Natural killer cell (primary cell): ENCODE data around the gene AP1G2. TPM values are rescaled to one million over a fixed set of nuclear protein-coding genes. Genes with fewer than 3 reads are reported as not detected.
"Not testable (repeated sequence)": the region's sequence is repeated elsewhere in the genome, so short reads cannot be mapped to it uniquely, and the experiment has no call there.

Source experiments
- ATAC-seq, 3 donors: fragments of 150-1000 bp in 2 of 3; fragments of 200-7000 bp in 1 of 3; cut with Tn5 transposase; 1 replicate in 1 of 3; 2 replicates in 2 of 3; pipeline ENCODE4 v1.10.0; 2021; ENCODE audit warnings: mild to moderate bottlenecking in 2 of 3, moderate library complexity in 2 of 3
- DNase-seq, 2 donors: peaks; one replicate each; pipeline versions ENCODE4 v3.0.0 to v3.0.0-alpha.2; 2013 to 2021; ENCODE audit warnings: mixed read lengths in 1 of 2
- H3K27ac ChIP-seq: one replicate; pipeline ENCODE4 v1.5.1; 2013; ENCODE audit warnings: mild to moderate bottlenecking, low read length
- H3K27me3 ChIP-seq: one replicate; pipeline ENCODE4 v1.6.1; 2013; ENCODE audit warnings: low read length; ENCODE audit not compliant: control insufficient read depth, insufficient read depth
- H3K36me3 ChIP-seq: one replicate; pipeline ENCODE4 v1.6.1; 2013; ENCODE audit warnings: low read length; ENCODE audit not compliant: control insufficient read depth, insufficient read depth
- H3K4me1 ChIP-seq: one replicate; pipeline ENCODE4 v1.6.1; 2013; ENCODE audit warnings: low read length; ENCODE audit not compliant: control insufficient read depth, insufficient read depth
- H3K4me3 ChIP-seq: one replicate; pipeline ENCODE4 v1.5.1; 2013; ENCODE audit warnings: low read length
- H3K9me3 ChIP-seq: one replicate; pipeline ENCODE4 v1.6.1; 2013; ENCODE audit warnings: low read length; ENCODE audit not compliant: control insufficient read depth, insufficient read depth
- H3K27ac Mint-ChIP-seq, 2 donors: one replicate each; pipeline ENCODE4 v1.8.0; 2022; ENCODE audit warnings: mild to moderate bottlenecking in 2 of 2, mixed read lengths in 2 of 2, moderate library complexity in 1 of 2
- H3K27me3 Mint-ChIP-seq, 2 donors: one replicate each; pipeline ENCODE4 v1.8.0; 2022; ENCODE audit warnings: low read depth in 2 of 2, mixed read lengths in 2 of 2
- H3K36me3 Mint-ChIP-seq: one replicate; pipeline ENCODE4 v1.8.0; 2022; ENCODE audit warnings: mixed read lengths
- H3K4me1 Mint-ChIP-seq, 2 donors: one replicate each; pipeline ENCODE4 v1.8.0; 2022; ENCODE audit warnings: mixed read lengths in 2 of 2
- H3K4me3 Mint-ChIP-seq: one replicate; pipeline ENCODE4 v1.8.0; 2022; ENCODE audit warnings: mild to moderate bottlenecking, moderate library complexity, mixed read lengths
- H3K9me3 Mint-ChIP-seq, 2 donors: one replicate each; pipeline ENCODE4 v1.8.0; 2022; ENCODE audit warnings: mixed read lengths in 2 of 2
- CTCF ChIP-seq: fragments of 200-600 bp; IDR thresholded peaks from one replicate; pipeline ENCODE4 v1.8.0; 2022; ENCODE audit warnings: antibody characterized with exemption
- WGBS: methylation state at CpG from one replicate; pipeline ENCODE4 v1.1.7; 2013; ENCODE audit warnings: missing lambda C conversion rate; ENCODE audit not compliant: insufficient coverage; 5-methylcytosine and 5-hydroxymethylcytosine counted together
- intact Hi-C: fragments of 100-400 bp; cut with micrococcal nuclease; formaldehyde crosslinking; loops from one replicate; pipeline ENCODE4 v1.14.2; 2022
- total RNA-seq, 4 donors: library from RNA; stranded (reverse); fragments of 120-200 nt in 1 of 4; gene quantifications; one replicate each; pipeline versions ENCODE4 v1.2.3 to v1.2.4, GENCODE V29; 2013 to 2022

AP1G2 gene
- total RNA-seq, 3 donors from 2014 or later (not counting 1 experiment from before 2014, with no cell fraction given), result 219 to 296 (median 259) TPM

GRCh38 chr14:23538050-23538718 lies 29.4 kb downstream of the AP1G2 start:
- Histone ChIP-seq H3K4me3 (no peak overlapping the region), H3K4me1 (no peaks in the 10 kb centered on the region), H3K36me3 (no peaks in the 10 kb centered on the region), H3K27ac (no peak overlapping the region), H3K9me3 (no peaks in the 10 kb centered on the region), H3K27me3 (no peaks in the 10 kb centered on the region)
- Mint-ChIP-seq H3K4me1 (no peaks in the 10 kb centered on the region), H3K9me3 (no peaks in the 10 kb centered on the region), H3K27ac (no peak overlapping the region), H3K27me3 (no peaks in the 10 kb centered on the region), H3K36me3 (no peaks in the 10 kb centered on the region), H3K4me3 (no peak overlapping the region)
- DNase-seq (no peak), ATAC-seq (no peak)
- intact Hi-C loops, result no loop called here
- TF ChIP-seq CTCF, result no peak
- 87% methylated on average over 10 of the region's 10 CpGs for WGBS

GRCh38 chr14:23537351-23538049 lies 30.1 kb downstream of the AP1G2 start:
- DNase-seq, result no peak
- Histone ChIP-seq H3K36me3 (no peaks in the 10 kb centered on the region), H3K4me3 (no peak overlapping the region), H3K4me1 (no peaks in the 10 kb centered on the region), H3K27ac (no peak overlapping the region), H3K27me3 (no peaks in the 10 kb centered on the region), H3K9me3 (no peaks in the 10 kb centered on the region)
- Mint-ChIP-seq H3K9me3 (no peaks in the 10 kb centered on the region), H3K27ac (no peak overlapping the region), H3K27me3 (no peaks in the 10 kb centered on the region), H3K4me1 (no peaks in the 10 kb centered on the region), H3K4me3 (no peak overlapping the region), H3K36me3 (no peaks in the 10 kb centered on the region)
- intact Hi-C loops, result no loop called here
- ATAC-seq, result no peak
- no peak for TF ChIP-seq CTCF
- 53% methylated on average over 13 of the region's 13 CpGs for WGBS

GRCh38 chr14:23536906-23537305 lies 30.7 kb downstream of the AP1G2 start:
- H3K4me3 ChIP-seq, H3K36me3 Mint-ChIP-seq, H3K36me3 ChIP-seq, DNase-seq, H3K27ac Mint-ChIP-seq, H3K27me3 ChIP-seq, H3K27ac ChIP-seq, H3K4me1 Mint-ChIP-seq, H3K4me1 ChIP-seq, ATAC-seq, H3K9me3 ChIP-seq, H3K9me3 Mint-ChIP-seq, intact Hi-C loops, H3K4me3 Mint-ChIP-seq, H3K27me3 Mint-ChIP-seq: not testable (repeated sequence)
- 94% methylated on average over 6 of the region's 6 CpGs for WGBS

GRCh38 chr14:23536494-23536893 lies 31.1 kb downstream of the AP1G2 start:
- H3K9me3 ChIP-seq, result no peaks in the 10 kb centered on the region
- H3K36me3 ChIP-seq, result no peaks in the 10 kb centered on the region
- Mint-ChIP-seq H3K4me1 (no peaks in the 10 kb centered on the region), H3K36me3 (no peaks in the 10 kb centered on the region), H3K4me3 (no peak overlapping the region), H3K9me3 (no peaks in the 10 kb centered on the region), H3K27ac (no peak overlapping the region), H3K27me3 (no peaks in the 10 kb centered on the region)
- H3K4me3 ChIP-seq, result no peak overlapping the region
- no peaks in the 10 kb centered on the region for H3K27me3 ChIP-seq
- 88% methylated on average over 1 of the region's 2 CpGs for WGBS
- intact Hi-C loops, result no loop called here
- TF ChIP-seq CTCF, result no peak
- no peaks in the 10 kb centered on the region for H3K4me1 ChIP-seq
- ATAC-seq (no peak), DNase-seq (no peak)
- H3K27ac ChIP-seq, result no peak overlapping the region
